Activated CD8-positive, alpha-beta T cell treated with anti-CD3 and anti-CD28 coated beads, Interleukin-2, amount 10 ng/mL, durations not matched to agents 7 days and 5 days (primary cell): ENCODE measurements around the gene PLEKHA6. TPM values are rescaled to one million over a fixed set of nuclear protein-coding genes. Genes with fewer than 3 reads are reported as not detected.

Source experiments
- ATAC-seq: fragments of 150-1000 bp; cut with Tn5 transposase; one replicate; pipeline ENCODE4 v1.10.0; 2021; ENCODE audit warnings: moderate library complexity
- CTCF ChIA-PET: fragments of 350-600 bp; sonication (Branson Sonifier 250); formaldehyde crosslinking; loops from one replicate; lab custom pipeline; 2021; ENCODE audit warnings: antibody characterized with exemption; lab: Charles Lee
- POLR2A ChIA-PET: fragments of 350-600 bp; sonication (Branson Sonifier 250); formaldehyde crosslinking; loops from one replicate; lab custom pipeline; 2021; ENCODE audit warnings: antibody characterized with exemption; lab: Charles Lee
- DNase-seq: peaks from one replicate; pipeline ENCODE4 v3.0.0-alpha.2; 2020
- H3K27ac Mint-ChIP-seq: one replicate; pipeline ENCODE4 v1.8.0; 2021; ENCODE audit warnings: mild to moderate bottlenecking, mixed read lengths
- H3K27me3 Mint-ChIP-seq: one replicate; pipeline ENCODE4 v1.8.0; 2021; ENCODE audit warnings: low read depth, mixed read lengths
- H3K36me3 Mint-ChIP-seq: one replicate; pipeline ENCODE4 v1.8.0; 2021; ENCODE audit warnings: low read depth, mixed read lengths
- H3K4me1 Mint-ChIP-seq: one replicate; pipeline ENCODE4 v1.8.0; 2021; ENCODE audit warnings: low read depth, mixed read lengths
- H3K4me3 Mint-ChIP-seq: one replicate; pipeline ENCODE4 v1.8.0; 2021; ENCODE audit warnings: mild to moderate bottlenecking, mixed read lengths
- H3K9me3 Mint-ChIP-seq: one replicate; pipeline ENCODE4 v1.8.0; 2022; ENCODE audit warnings: mixed read lengths; ENCODE audit not compliant: insufficient read depth
- total RNA-seq, 2 experiments: library from RNA; stranded (reverse); gene quantifications; one replicate each; pipeline ENCODE4 v1.2.3, GENCODE V29; 2021

Gene PLEKHA6
- total RNA-seq, 2 experiments from 2014 or later = 0.26 to 0.29 TPM

- Mint-ChIP-seq H3K4me3 (peak overlapping the region; percentile 48), H3K27me3 (peaks cover 8% of the 10 kb centered on the region), H3K4me1 (peaks cover 12% of the 10 kb centered on the region), H3K36me3 (no peaks in the 10 kb centered on the region), H3K27ac (peak overlapping the region; percentile 51), H3K9me3 (no peaks in the 10 kb centered on the region)
- peak; percentile 83 for DNase-seq
- CTCF ChIA-PET = interaction anchor here (0.7 to 5.9 kb wide), 44 partner anchors 9 to 492 kb away, joined by 3 to 122 read pairs (median 6); partner anchors contain the start of genes GOLT1A, REN and SOX13
- POLR2A ChIA-PET = no interaction called here
- peak; percentile 87 for ATAC-seq
Measured at GRCh38 chr1:204363335-204364114, 3.8 kb upstream of the PLEKHA6 start.

GRCh38 chr1:204362984-204363334 lies 3.2 kb upstream of the PLEKHA6 start:
- Mint-ChIP-seq H3K9me3 (no peaks in the 10 kb centered on the region), H3K27me3 (peaks cover 8% of the 10 kb centered on the region), H3K27ac (peak overlapping the region; percentile 51), H3K4me3 (peak overlapping the region; percentile 48), H3K4me1 (peaks cover 12% of the 10 kb centered on the region), H3K36me3 (no peaks in the 10 kb centered on the region)
- ChIA-PET CTCF (interaction anchor here (0.7 to 5.9 kb wide), 42 partner anchors 8 to 491 kb away, joined by 3 to 122 read pairs (median 6); partner anchors contain the start of genes GOLT1A, REN and SOX13), POLR2A (interaction anchor here (0.6 kb wide), 2 partner anchors 306 to 643 kb away, joined by 3 read pairs; no protein-coding TSS in a partner anchor)
- DNase-seq = no peak
- ATAC-seq = no peak

GRCh38 chr1:204361781-204362180 lies 2.1 kb upstream of the PLEKHA6 start:
- Mint-ChIP-seq H3K4me3 (no peak overlapping the region), H3K36me3 (no peaks in the 10 kb centered on the region), H3K27ac (no peak overlapping the region), H3K4me1 (peaks cover 12% of the 10 kb centered on the region), H3K9me3 (no peaks in the 10 kb centered on the region), H3K27me3 (peaks cover 8% of the 10 kb centered on the region)
- DNase-seq (no peak), ATAC-seq (no peak)
- CTCF ChIA-PET = interaction anchor here (0.9 to 5.9 kb wide), 9 partner anchors 13 to 196 kb away, joined by 3 to 122 read pairs (median 23); partner anchors contain the start of genes GOLT1A and REN
- POLR2A ChIA-PET = no interaction called here

- ATAC-seq = no peak
- Mint-ChIP-seq H3K27me3 (peaks cover 8% of the 10 kb centered on the region), H3K27ac (no peak overlapping the region), H3K36me3 (no peaks in the 10 kb centered on the region), H3K9me3 (no peaks in the 10 kb centered on the region), H3K4me1 (peaks cover 12% of the 10 kb centered on the region), H3K4me3 (no peak overlapping the region)
- ChIA-PET POLR2A (interaction anchor here (0.6 kb wide), 1 partner anchor 133 kb away, joined by 4 read pairs; no protein-coding TSS in a partner anchor), CTCF (interaction anchor here (0.9 to 5.9 kb wide), 6 partner anchors 14 to 446 kb away, joined by 3 to 122 read pairs (median 36); partner anchors contain the start of genes GOLT1A and REN)
- no peak for DNase-seq
Measured at GRCh38 chr1:204361341-204361771, 1.6 kb upstream of the PLEKHA6 start.

- ATAC-seq = no peak
- Mint-ChIP-seq H3K9me3 (no peaks in the 10 kb centered on the region), H3K27ac (no peak overlapping the region), H3K4me1 (peaks cover 12% of the 10 kb centered on the region), H3K4me3 (no peak overlapping the region), H3K27me3 (peaks cover 8% of the 10 kb centered on the region), H3K36me3 (no peaks in the 10 kb centered on the region)
- DNase-seq = no peak
- POLR2A ChIA-PET = no interaction called here
- CTCF ChIA-PET = interaction anchor here (0.8 to 5.9 kb wide), 7 partner anchors 8 to 447 kb away, joined by 3 to 122 read pairs (median 3); partner anchors contain the start of genes GOLT1A and REN
Measured at GRCh38 chr1:204360314-204360713, 585 bp upstream of the PLEKHA6 start.

- no peak overlapping the region for H3K4me3 Mint-ChIP-seq
- POLR2A ChIA-PET = no interaction called here
- no peak overlapping the region for H3K27ac Mint-ChIP-seq
- H3K27me3 Mint-ChIP-seq = peaks cover 8% of the 10 kb centered on the region
- ATAC-seq (no peak), DNase-seq (no peak)
- H3K36me3 Mint-ChIP-seq = no peaks in the 10 kb centered on the region
- no peaks in the 10 kb centered on the region for H3K9me3 Mint-ChIP-seq
- CTCF ChIA-PET = interaction anchor here (0.7 to 5.9 kb wide), 4 partner anchors 39 to 193 kb away, joined by 3 to 122 read pairs (median 36); partner anchors contain the start of genes GOLT1A and REN
- peaks cover 12% of the 10 kb centered on the region for H3K4me1 Mint-ChIP-seq
Measured at GRCh38 chr1:204359131-204359473, 627 bp downstream of the PLEKHA6 start.

- Mint-ChIP-seq H3K4me3 (no peak overlapping the region), H3K4me1 (peaks cover 7% of the 10 kb centered on the region), H3K27me3 (peaks cover 8% of the 10 kb centered on the region), H3K9me3 (no peaks in the 10 kb centered on the region), H3K27ac (no peak overlapping the region), H3K36me3 (no peaks in the 10 kb centered on the region)
- ChIA-PET CTCF (interaction anchor here (0.7 to 3.2 kb wide), 2 partner anchors 40 to 144 kb away, joined by 3 to 9 read pairs; partner anchors contain the start of gene GOLT1A), POLR2A (no interaction called here)
- DNase-seq = no peak
- ATAC-seq = no peak
Measured at GRCh38 chr1:204358605-204359004, 1.1 kb downstream of the PLEKHA6 start.

GRCh38 chr1:204357551-204358490 lies 1.9 kb downstream of the PLEKHA6 start:
- no peak for ATAC-seq
- CTCF ChIA-PET = interaction anchor here (1.0 to 1.4 kb wide), 2 partner anchors 41 to 195 kb away, joined by 3 to 4 read pairs; no protein-coding TSS in a partner anchor
- no peak overlapping the region for H3K4me3 Mint-ChIP-seq

GRCh38 chr1:204356997-204357396 lies 2.7 kb downstream of the PLEKHA6 start:
- H3K4me1 Mint-ChIP-seq = no peaks in the 10 kb centered on the region
- H3K27ac Mint-ChIP-seq = no peak overlapping the region
- POLR2A ChIA-PET = no interaction called here
- H3K36me3 Mint-ChIP-seq = no peaks in the 10 kb centered on the region
- ATAC-seq (no peak), DNase-seq (no peak)
- no peaks in the 10 kb centered on the region for H3K9me3 Mint-ChIP-seq
- CTCF ChIA-PET = interaction anchor here (1.0 to 1.4 kb wide), 2 partner anchors 42 to 194 kb away, joined by 3 to 4 read pairs; no protein-coding TSS in a partner anchor
- H3K27me3 Mint-ChIP-seq = peaks cover 8% of the 10 kb centered on the region
- no peak overlapping the region for H3K4me3 Mint-ChIP-seq

More at GRCh38 chr1:204357551-204358490, 1.9 kb downstream of the PLEKHA6 start:
- DNase-seq = no peak
- Mint-ChIP-seq H3K9me3 (no peaks in the 10 kb centered on the region), H3K4me1 (no peaks in the 10 kb centered on the region), H3K36me3 (no peaks in the 10 kb centered on the region), H3K27ac (no peak overlapping the region), H3K27me3 (peaks cover 8% of the 10 kb centered on the region)
- POLR2A ChIA-PET = no interaction called here

GRCh38 chr1:204355913-204356312 lies 3.8 kb downstream of the PLEKHA6 start:
- Mint-ChIP-seq H3K4me1 (peaks cover 5% of the 10 kb centered on the region), H3K9me3 (no peaks in the 10 kb centered on the region), H3K27ac (no peak overlapping the region), H3K4me3 (no peak overlapping the region), H3K36me3 (no peaks in the 10 kb centered on the region), H3K27me3 (peaks cover 8% of the 10 kb centered on the region)
- CTCF ChIA-PET = interaction anchor here (2.4 kb wide), 1 partner anchor 8 kb away, joined by 18 read pairs; no protein-coding TSS in a partner anchor
- POLR2A ChIA-PET = no interaction called here
- ATAC-seq (no peak), DNase-seq (no peak)

GRCh38 chr1:204354579-204354978 lies 5.2 kb downstream of the PLEKHA6 start:
- ChIA-PET POLR2A (no interaction called here), CTCF (interaction anchor here (1.0 to 2.4 kb wide), 4 partner anchors 9 to 483 kb away, joined by 3 to 18 read pairs (median 4); no protein-coding TSS in a partner anchor)
- DNase-seq = no peak
- H3K4me3 Mint-ChIP-seq = no peak overlapping the region
- no peaks in the 10 kb centered on the region for H3K36me3 Mint-ChIP-seq
- H3K9me3 Mint-ChIP-seq = no peaks in the 10 kb centered on the region
- peaks cover 5% of the 10 kb centered on the region for H3K4me1 Mint-ChIP-seq
- no peak for ATAC-seq
- peaks cover 3% of the 10 kb centered on the region for H3K27me3 Mint-ChIP-seq
- no peak overlapping the region for H3K27ac Mint-ChIP-seq
